ENCODE results near the gene TRMU. TPM values are rescaled to one million over a fixed set of nuclear protein-coding genes. Genes with fewer than 3 reads are reported as not detected.

TRMU gene
- total RNA-seq, 2 donors from 2014 or later = 65.3 to 69.7 TPM

DNA sequence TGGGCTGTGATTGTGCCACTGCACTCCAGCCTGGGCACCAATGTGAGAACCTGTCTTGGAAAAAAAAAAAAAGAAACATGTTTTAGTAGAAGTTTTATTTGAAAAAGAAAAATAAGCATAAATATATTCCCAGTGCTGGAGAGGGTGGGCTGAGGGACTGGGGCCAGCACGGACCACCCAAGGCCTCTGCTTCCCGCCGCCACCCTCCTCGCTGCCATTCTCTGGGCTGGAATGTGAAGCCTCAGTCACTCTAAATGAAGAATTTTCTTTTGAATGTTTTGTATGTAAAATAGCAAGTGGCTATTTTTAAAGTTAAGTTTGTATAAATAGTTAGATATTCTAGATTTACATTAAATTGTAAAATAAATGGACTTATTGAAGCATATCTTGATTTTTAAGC lies 5.1 kb upstream of the TRMU start:
- DNase-seq (no peak), ATAC-seq (replicated peaks in 1 of 2) (no peak)
- Mint-ChIP-seq H3K4me3 (no peak overlapping the region), H3K9me3 (no peaks in the 10 kb centered on the region), H3K4me1 (ENCODE audit: low read depth) (peaks cover 7% of the 10 kb centered on the region), H3K27ac (no peak overlapping the region), H3K36me3 (ENCODE audit: insufficient read depth in 2 of 2) (peaks cover 2 to 9% of the 10 kb centered on the region in 2 donors), H3K27me3 (ENCODE audit: low read depth) (no peaks in the 10 kb centered on the region)

DNA sequence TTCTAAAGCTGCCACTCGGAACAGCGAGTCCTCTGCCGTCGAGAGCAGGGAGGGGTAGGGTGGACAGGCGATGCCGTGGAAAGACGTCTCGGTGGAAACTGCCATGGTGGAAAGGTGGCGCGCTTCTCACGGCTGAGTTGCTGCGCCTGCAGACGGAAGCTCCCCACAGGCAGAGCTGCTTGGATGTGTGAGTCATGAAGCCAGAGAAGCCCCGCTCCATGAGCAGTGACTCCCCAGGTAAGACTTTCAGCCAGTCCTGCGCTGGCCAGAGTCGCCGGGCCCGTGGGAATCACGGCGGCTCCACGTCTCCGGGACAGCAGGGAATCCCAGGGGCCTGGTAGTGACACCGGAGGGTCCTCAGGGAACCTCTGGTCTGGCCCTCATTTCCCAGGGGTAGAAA lies 4.0 kb upstream of the TRMU start:
- Mint-ChIP-seq H3K36me3 (ENCODE audit: insufficient read depth in 2 of 2) (peaks cover 2 to 10% of the 10 kb centered on the region in 2 donors), H3K27ac (no peak overlapping the region), H3K27me3 (ENCODE audit: low read depth) (no peaks in the 10 kb centered on the region), H3K4me1 (ENCODE audit: low read depth) (peaks cover 11% of the 10 kb centered on the region), H3K4me3 (no peak overlapping the region), H3K9me3 (no peaks in the 10 kb centered on the region)
- ATAC-seq (replicated peaks in 1 of 2) (no peak), DNase-seq (no peak)

DNA sequence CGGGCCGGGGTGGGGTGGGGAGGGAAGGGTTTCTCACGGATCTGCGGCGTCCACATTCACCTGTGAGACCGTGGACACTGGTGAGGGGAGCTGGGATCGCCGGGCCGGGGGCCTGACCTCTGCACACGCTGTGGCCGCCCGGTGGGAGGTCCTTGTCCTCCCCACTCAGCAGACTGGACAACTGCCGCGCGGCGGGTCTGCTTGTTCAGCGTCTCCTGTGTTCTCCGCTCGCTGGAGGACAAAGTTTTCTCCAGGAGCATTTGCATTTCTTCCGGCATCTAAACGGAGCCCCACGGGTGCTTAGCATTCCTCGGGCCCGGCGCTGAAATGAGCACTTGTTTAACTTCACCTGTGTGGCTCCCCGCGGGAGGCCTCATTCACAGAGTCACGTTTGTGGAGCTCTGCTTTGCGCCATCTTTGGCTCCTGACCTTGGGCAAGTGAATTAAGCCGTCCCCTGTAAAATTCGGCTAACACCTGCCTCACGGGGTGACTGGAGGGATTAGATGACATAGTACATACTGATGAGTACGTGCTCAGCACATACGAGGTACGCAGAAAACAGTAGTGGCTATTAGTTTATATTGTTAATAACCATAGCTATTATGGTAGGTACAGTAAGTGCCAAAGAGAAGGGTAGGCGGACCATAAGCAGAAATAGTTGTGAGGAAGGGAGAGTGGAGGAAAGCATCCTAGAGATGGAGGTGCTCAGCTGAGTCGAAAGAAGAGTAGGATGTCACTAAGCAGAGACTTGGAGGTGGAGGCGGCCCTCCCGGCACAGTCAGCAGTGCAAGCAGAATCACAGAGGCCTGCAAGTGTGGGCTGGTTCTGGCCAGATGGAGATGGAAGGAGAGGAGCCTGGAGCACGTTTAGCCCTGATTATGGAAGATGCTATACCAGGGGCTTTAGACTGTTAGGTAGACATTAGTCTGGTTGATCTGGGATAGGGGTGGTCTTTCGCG lies 885 bp downstream of the TRMU start:
- Mint-ChIP-seq H3K27ac (peak overlapping the region; percentile 92), H3K9me3 (no peaks in the 10 kb centered on the region), H3K4me3 (peak overlapping the region; percentile 98), H3K36me3 (ENCODE audit: insufficient read depth in 2 of 2) (peaks cover 3 to 30% of the 10 kb centered on the region in 2 donors), H3K4me1 (ENCODE audit: low read depth) (peaks cover 32% of the 10 kb centered on the region), H3K27me3 (ENCODE audit: low read depth) (no peaks in the 10 kb centered on the region)
- ATAC-seq (replicated peaks in 1 of 2) (peak; percentile 16 to 31), DNase-seq (peak; percentile 30 to 35)

DNA sequence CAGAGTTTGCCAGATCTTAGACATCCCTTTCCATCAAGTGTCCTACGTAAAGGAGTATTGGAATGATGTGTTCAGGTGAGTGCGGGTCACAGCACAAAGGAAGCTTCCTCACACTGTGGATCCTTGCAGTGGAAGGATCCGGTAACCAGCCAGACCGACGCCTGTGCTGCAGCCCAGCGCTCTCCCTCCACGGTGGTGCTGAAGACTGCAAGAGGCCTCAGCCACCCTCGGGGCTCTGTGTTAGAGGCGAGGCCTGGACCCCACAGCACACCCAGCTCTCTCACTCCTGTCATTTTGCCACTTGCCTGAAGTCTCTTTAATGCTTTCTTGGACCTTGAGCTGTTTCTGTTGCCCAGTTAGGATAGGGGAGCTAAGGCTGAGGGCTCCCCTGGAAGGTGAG lies 2.4 kb downstream of the TRMU start:
- peaks cover 32% of the 10 kb centered on the region for H3K4me1 Mint-ChIP-seq (ENCODE audit: low read depth)
- DNase-seq (no peak), ATAC-seq (replicated peaks in 1 of 2) (no peak)
- no peaks in the 10 kb centered on the region for H3K27me3 Mint-ChIP-seq (ENCODE audit: low read depth)
- no peaks in the 10 kb centered on the region for H3K9me3 Mint-ChIP-seq
- H3K4me3 Mint-ChIP-seq = no peak overlapping the region
- H3K36me3 Mint-ChIP-seq (ENCODE audit: insufficient read depth in 2 of 2) = peaks cover 5 to 31% of the 10 kb centered on the region in 2 donors
- H3K27ac Mint-ChIP-seq = peak overlapping the region; percentile 15

DNA sequence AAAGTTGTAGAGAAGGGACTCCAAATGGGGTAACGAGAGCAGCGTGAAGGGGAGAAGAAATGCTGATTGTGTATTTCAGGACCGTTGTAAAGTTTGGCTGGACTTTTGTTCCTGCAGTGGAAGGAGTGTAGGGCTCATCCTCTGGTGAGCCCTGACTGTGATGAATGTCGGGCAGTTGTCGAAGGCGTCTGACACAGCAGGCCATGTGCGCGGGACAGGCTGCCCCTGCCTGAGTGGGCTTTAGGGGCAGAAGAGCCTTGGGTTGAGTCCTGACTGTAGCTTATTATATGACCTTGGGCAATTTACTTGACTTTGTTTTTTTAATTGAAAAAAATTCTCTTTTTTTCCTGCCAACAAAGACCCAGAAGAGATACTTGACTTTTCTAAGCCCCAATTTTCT lies 3.1 kb downstream of the TRMU start:
- Mint-ChIP-seq H3K4me1 (ENCODE audit: low read depth) (peaks cover 32% of the 10 kb centered on the region), H3K36me3 (ENCODE audit: insufficient read depth in 2 of 2) (peaks cover 5 to 35% of the 10 kb centered on the region in 2 donors), H3K9me3 (no peaks in the 10 kb centered on the region), H3K27me3 (ENCODE audit: low read depth) (no peaks in the 10 kb centered on the region), H3K4me3 (no peak overlapping the region), H3K27ac (no peak overlapping the region)
- ATAC-seq (replicated peaks in 1 of 2) = no peak
- DNase-seq = no peak

DNA sequence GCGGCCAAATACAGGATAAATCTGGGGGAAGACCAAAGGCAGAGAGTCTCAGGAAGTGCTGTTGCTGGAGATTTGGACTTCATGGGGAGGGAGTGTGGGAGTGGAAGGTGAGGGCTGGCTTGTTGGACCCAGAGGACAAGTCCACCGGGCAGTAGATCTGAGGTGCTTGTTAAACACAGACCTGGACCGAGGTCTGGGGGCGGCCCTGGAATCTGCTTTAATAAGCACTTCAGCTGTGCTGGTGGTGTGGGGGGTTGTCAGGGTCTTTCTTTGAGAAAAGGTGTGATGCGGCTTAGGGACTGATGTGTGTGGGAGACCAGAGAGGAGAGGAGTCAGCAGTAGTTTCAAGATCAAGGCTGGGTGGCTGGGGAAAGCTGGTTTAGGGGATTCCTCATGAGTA lies 4.4 kb downstream of the TRMU start:
- Mint-ChIP-seq H3K36me3 (ENCODE audit: insufficient read depth in 2 of 2) (peaks cover 5 to 37% of the 10 kb centered on the region in 2 donors), H3K4me1 (ENCODE audit: low read depth) (peaks cover 25% of the 10 kb centered on the region), H3K9me3 (no peaks in the 10 kb centered on the region), H3K27me3 (ENCODE audit: low read depth) (no peaks in the 10 kb centered on the region), H3K4me3 (no peak overlapping the region), H3K27ac (no peak overlapping the region)
- DNase-seq (no peak), ATAC-seq (replicated peaks in 1 of 2) (no peak)

DNA sequence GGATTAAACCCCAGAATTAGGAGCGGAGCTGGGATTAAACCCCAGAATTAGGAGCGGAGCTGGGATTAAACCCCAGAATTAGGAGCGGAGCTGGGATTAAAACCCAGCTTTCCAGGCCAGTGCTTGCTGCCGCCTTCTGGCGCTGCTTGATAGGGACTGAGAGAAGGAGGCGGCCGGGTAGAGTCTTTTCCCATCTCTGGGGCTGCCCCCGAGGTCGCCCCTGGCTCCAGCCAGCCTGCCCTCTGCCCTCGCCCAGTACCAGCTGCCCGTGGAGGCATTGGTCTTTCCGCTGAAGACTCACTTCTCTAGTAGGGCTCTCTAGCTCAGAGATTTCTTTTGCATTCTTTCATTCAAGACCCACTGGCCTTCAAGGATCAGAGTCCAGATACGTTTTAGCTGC lies 5.2 kb downstream of the TRMU start:
- H3K4me1 Mint-ChIP-seq (ENCODE audit: low read depth) = peaks cover 25% of the 10 kb centered on the region
- H3K36me3 Mint-ChIP-seq (ENCODE audit: insufficient read depth in 2 of 2) = peaks cover 5 to 38% of the 10 kb centered on the region in 2 donors
- ATAC-seq (replicated peaks in 1 of 2) = no peak
- no peak overlapping the region for H3K27ac Mint-ChIP-seq
- no peaks in the 10 kb centered on the region for H3K9me3 Mint-ChIP-seq
- no peaks in the 10 kb centered on the region for H3K27me3 Mint-ChIP-seq (ENCODE audit: low read depth)
- no peak for DNase-seq
- H3K4me3 Mint-ChIP-seq = no peak overlapping the region

DNA sequence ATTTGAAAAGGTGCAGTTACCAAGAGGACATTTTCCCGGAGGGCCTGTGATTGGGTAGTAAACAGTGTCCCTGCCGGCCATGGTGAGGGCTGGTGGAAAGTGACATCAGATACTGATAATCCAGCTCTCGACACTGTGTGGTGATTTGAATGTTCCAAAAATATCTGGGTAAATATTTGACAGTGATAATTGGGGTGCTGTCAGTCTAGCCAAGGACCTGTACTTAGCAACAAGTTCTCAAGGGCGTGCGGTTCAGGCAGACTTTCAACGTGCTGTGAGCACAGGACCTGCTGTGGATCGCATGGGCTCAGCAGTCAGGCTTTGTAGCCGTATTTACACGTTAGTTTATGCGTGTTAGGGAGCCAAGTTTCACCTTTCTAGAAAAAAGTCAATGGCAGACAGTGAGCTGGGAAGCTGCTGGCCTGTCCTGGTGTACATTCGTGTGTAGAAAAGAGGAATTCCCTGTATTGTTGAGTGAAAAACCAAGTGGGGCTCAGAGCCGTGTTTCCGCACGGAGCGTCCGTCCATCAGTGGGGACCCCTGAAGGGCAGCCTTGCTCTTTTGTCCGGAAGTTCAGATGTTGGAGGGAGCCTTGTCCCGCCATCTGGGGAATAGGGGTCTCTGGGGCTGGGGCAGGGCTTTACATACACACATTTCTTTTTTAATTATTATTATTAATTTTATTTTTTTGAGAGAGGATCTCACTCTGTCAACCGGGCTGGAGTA lies 11.3 kb downstream of the TRMU start:
- DNase-seq = no peak
- H3K4me3 Mint-ChIP-seq = no peak overlapping the region
- H3K9me3 Mint-ChIP-seq = no peaks in the 10 kb centered on the region
- no peaks in the 10 kb centered on the region for H3K4me1 Mint-ChIP-seq (ENCODE audit: low read depth)
- H3K27me3 Mint-ChIP-seq (ENCODE audit: low read depth) = no peaks in the 10 kb centered on the region
- no peak for ATAC-seq (replicated peaks in 1 of 2)
- peaks cover 8 to 29% of the 10 kb centered on the region in 2 donors for H3K36me3 Mint-ChIP-seq (ENCODE audit: insufficient read depth in 2 of 2)
- H3K27ac Mint-ChIP-seq = no peak overlapping the region

DNA sequence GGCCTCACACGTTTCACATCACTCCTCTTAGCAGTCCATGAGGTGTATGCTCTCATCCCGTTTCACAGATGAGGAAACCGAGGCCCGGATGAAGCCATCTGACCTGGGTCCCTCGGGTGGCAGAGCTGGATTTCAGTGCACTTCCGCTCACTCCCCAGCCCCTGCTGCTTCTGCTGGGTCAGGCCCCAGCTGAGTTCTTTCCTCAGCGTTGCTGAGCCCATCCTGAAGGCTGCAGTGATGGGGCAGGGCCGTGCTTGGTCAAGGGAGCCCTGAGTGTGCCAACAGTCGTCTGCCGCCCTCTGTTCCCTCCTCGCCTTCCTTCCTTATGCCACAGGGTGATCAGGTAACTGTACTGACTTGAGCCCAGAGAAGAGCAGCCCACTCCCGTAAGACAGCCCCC lies 12.1 kb downstream of the TRMU start:
- peaks cover 7 to 28% of the 10 kb centered on the region in 2 donors for H3K36me3 Mint-ChIP-seq (ENCODE audit: insufficient read depth in 2 of 2)
- ATAC-seq (replicated peaks in 1 of 2) (no peak), DNase-seq (no peak)
- H3K4me1 Mint-ChIP-seq (ENCODE audit: low read depth) = peaks cover 1% of the 10 kb centered on the region
- H3K27me3 Mint-ChIP-seq (ENCODE audit: low read depth) = no peaks in the 10 kb centered on the region
- no peak overlapping the region for H3K4me3 Mint-ChIP-seq
- no peaks in the 10 kb centered on the region for H3K9me3 Mint-ChIP-seq
- H3K27ac Mint-ChIP-seq = no peak overlapping the region

DNA sequence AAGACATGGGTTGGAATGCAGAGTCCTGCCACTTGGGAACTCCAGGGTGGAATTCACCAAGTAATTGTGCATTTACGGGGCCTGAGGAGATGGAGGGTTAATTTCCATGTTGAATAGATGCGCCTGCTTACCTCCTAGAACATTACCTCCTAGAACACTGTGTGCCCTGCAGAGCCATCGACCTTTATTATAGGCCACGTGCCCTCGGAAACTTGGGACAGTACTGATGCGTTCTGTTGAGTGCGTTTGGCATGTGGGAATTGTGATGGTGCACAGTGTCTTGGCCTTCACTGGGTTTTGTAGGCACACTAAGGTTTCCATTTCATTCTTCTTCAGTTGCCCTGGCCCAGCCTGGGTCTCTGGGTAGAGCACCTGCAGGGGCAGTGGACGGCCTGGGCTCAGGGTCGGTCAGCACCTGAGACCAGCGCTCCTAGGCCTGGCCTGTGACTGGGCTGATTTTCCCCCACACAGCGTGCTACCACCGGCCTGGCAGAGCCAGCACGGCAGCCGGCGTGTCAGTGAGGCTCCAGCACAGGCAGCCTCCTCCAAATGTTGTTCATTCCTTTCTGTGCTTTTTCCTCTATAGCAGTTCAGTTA lies 12.7 kb downstream of the TRMU start:
- Mint-ChIP-seq H3K27ac (no peak overlapping the region), H3K9me3 (no peaks in the 10 kb centered on the region), H3K36me3 (ENCODE audit: insufficient read depth in 2 of 2) (peaks cover 7 to 25% of the 10 kb centered on the region in 2 donors), H3K4me3 (no peak overlapping the region), H3K27me3 (ENCODE audit: low read depth) (no peaks in the 10 kb centered on the region), H3K4me1 (ENCODE audit: low read depth) (peaks cover 5% of the 10 kb centered on the region)
- ATAC-seq (replicated peaks in 1 of 2) (no peak), DNase-seq (no peak)

DNA sequence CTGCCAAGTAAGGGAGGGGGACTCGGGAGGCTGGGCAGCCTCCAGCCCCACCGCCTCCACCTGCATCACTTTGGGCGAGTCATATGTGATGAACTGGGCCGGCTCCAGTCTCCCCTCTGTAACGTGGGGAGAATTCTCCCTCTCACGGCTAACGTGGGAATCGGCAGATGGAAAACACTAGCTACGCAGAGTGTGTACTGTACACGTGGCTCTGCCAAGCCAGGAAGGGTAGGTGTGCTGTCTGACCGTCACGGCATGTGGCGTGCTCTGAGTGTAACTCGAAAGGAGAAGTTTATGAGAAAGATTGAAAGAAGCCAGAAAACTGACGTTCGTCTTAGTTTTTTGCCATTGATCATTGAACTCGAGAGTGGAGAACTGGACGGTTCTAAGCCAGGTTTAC lies 13.7 kb downstream of the TRMU start:
- Mint-ChIP-seq H3K36me3 (ENCODE audit: insufficient read depth in 2 of 2) (peaks cover 7 to 20% of the 10 kb centered on the region in 2 donors), H3K27me3 (ENCODE audit: low read depth) (no peaks in the 10 kb centered on the region)

DNA sequence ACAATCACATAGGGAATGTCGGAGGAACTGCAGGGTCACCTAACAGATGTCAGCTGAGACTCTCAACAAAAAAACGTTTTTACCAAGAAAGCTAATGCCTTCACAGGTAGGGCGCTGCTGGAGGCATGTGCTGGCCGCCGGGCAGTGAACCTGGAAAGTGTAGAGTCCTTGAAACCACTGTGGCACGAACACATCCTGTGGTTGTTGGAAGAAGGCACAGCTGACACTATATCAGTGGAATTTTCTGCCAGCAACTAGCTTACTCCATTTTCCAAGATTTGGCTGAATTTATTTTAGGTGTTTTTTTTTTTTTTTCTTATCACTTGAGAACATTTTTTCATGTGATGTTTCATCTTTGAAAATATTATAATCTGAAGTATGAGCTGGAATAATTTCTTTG lies 14.2 kb downstream of the TRMU start:
- peaks cover 7 to 20% of the 10 kb centered on the region in 2 donors for H3K36me3 Mint-ChIP-seq (ENCODE audit: insufficient read depth in 2 of 2)
- ATAC-seq (replicated peaks in 1 of 2) (no peak), DNase-seq (no peak)
- no peak overlapping the region for H3K27ac Mint-ChIP-seq
- no peaks in the 10 kb centered on the region for H3K27me3 Mint-ChIP-seq (ENCODE audit: low read depth)
- H3K4me3 Mint-ChIP-seq = no peak overlapping the region
- H3K4me1 Mint-ChIP-seq (ENCODE audit: low read depth) = peaks cover 5% of the 10 kb centered on the region
- no peaks in the 10 kb centered on the region for H3K9me3 Mint-ChIP-seq

More for the DNA sequence above, 13.7 kb downstream of the TRMU start:
- peaks cover 5% of the 10 kb centered on the region for H3K4me1 Mint-ChIP-seq (ENCODE audit: low read depth)
- no peak for ATAC-seq (replicated peaks in 1 of 2)
- no peak overlapping the region for H3K4me3 Mint-ChIP-seq
- H3K27ac Mint-ChIP-seq = no peak overlapping the region
- H3K9me3 Mint-ChIP-seq = no peaks in the 10 kb centered on the region
- DNase-seq = no peak

DNA sequence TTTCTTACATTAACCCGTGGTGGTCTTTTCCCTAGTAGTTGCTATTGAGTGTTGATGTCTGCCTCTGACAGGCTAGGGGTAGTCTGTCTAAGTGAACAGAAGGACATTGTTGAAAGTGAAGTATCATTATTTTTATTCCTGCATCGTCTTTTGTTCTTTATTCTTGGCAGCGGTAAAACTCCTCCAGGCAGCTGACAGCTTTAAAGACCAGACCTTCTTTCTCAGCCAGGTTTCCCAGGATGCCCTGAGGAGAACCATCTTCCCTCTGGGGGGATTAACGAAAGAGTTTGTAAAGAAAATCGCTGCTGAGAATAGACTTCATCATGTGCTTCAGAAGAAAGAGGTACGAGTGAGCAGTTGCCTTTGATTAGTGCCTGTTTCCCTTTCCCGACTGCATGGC lies 14.6 kb downstream of the TRMU start:
- H3K4me3 Mint-ChIP-seq = no peak overlapping the region
- DNase-seq (no peak), ATAC-seq (replicated peaks in 1 of 2) (no peak)
- H3K27me3 Mint-ChIP-seq (ENCODE audit: low read depth) = no peaks in the 10 kb centered on the region
- peaks cover 7 to 20% of the 10 kb centered on the region in 2 donors for H3K36me3 Mint-ChIP-seq (ENCODE audit: insufficient read depth in 2 of 2)
- no peaks in the 10 kb centered on the region for H3K9me3 Mint-ChIP-seq
- H3K4me1 Mint-ChIP-seq (ENCODE audit: low read depth) = peaks cover 5% of the 10 kb centered on the region
- no peak overlapping the region for H3K27ac Mint-ChIP-seq

All from activated T-cell treated with anti-CD3 and anti-CD28 coated beads, Interleukin-2, amount 50 U/mL, for 72 hours (primary cell).